ENCODE measurements around the gene CYP8B1.

Gene CYP8B1

GRCh38 chr3:42853739-42854302, 21.9 kb downstream of the CYP8B1 start:
- no peak for DNase-seq (ENCODE audit: low read depth in 1 of 2, low spot score in 1 of 2)

GRCh38 chr3:42853056-42853455, 22.6 kb downstream of the CYP8B1 start:
- no peak for DNase-seq (ENCODE audit: low read depth in 1 of 2, low spot score in 1 of 2)

- DNase-seq (ENCODE audit: low read depth in 1 of 2, low spot score in 1 of 2), result no peak
These were observed 23.2 kb downstream of the CYP8B1 start for GRCh38 chr3:42852441-42852840.

GRCh38 chr3:42851228-42851834, 24.3 kb downstream of the CYP8B1 start:
- no peak for DNase-seq (ENCODE audit: low read depth in 1 of 2, low spot score in 1 of 2)

GRCh38 chr3:42850263-42850662, 25.4 kb downstream of the CYP8B1 start:
- DNase-seq (ENCODE audit: low read depth in 1 of 2, low spot score in 1 of 2), result no peak

GRCh38 chr3:42849017-42849416, 26.7 kb downstream of the CYP8B1 start:
- DNase-seq (ENCODE audit: low read depth in 1 of 2, low spot score in 1 of 2), result no peak

GRCh38 chr3:42847731-42848130, 27.9 kb downstream of the CYP8B1 start:
- no peak for DNase-seq (ENCODE audit: low read depth in 1 of 2, low spot score in 1 of 2)

GRCh38 chr3:42846685-42847522, 28.8 kb downstream of the CYP8B1 start:
- DNase-seq (ENCODE audit: low read depth in 1 of 2, low spot score in 1 of 2), result no peak

- DNase-seq (ENCODE audit: low read depth in 1 of 2, low spot score in 1 of 2), result no peak
These were observed 30.9 kb downstream of the CYP8B1 start for GRCh38 chr3:42844815-42845214.

GRCh38 chr3:42844412-42844713, 31.3 kb downstream of the CYP8B1 start:
- DNase-seq (ENCODE audit: low read depth in 1 of 2, low spot score in 1 of 2), result no peak

- no peak for DNase-seq (ENCODE audit: low read depth in 1 of 2, low spot score in 1 of 2)
These were observed 31.8 kb downstream of the CYP8B1 start for GRCh38 chr3:42843713-42844411.

GRCh38 chr3:42841332-42841731, 34.3 kb downstream of the CYP8B1 start:
- no peak for DNase-seq (ENCODE audit: low read depth in 1 of 2, low spot score in 1 of 2)

GRCh38 chr3:42839616-42840015, 36.1 kb downstream of the CYP8B1 start:
- DNase-seq (ENCODE audit: low read depth in 1 of 2, low spot score in 1 of 2), result no peak

- no peak for DNase-seq (ENCODE audit: low read depth in 1 of 2, low spot score in 1 of 2)
These were observed 37.1 kb downstream of the CYP8B1 start for GRCh38 chr3:42838571-42838970.

- no peak for DNase-seq (ENCODE audit: low read depth in 1 of 2, low spot score in 1 of 2)
These were observed 39.2 kb downstream of the CYP8B1 start for GRCh38 chr3:42836150-42837123.

- peak; percentile 40 to 47 for DNase-seq (ENCODE audit: low read depth in 1 of 2, low spot score in 1 of 2)
These were observed 44.4 kb downstream of the CYP8B1 start for GRCh38 chr3:42831321-42831713.

GRCh38 chr3:42830437-42831320, 45.0 kb downstream of the CYP8B1 start:
- DNase-seq (ENCODE audit: low read depth in 1 of 2, low spot score in 1 of 2), result no peak

- no peak for DNase-seq (ENCODE audit: low read depth in 1 of 2, low spot score in 1 of 2)
These were observed 45.8 kb downstream of the CYP8B1 start for GRCh38 chr3:42829628-42830436.

GRCh38 chr3:42829083-42829627, 46.5 kb downstream of the CYP8B1 start:
- DNase-seq (ENCODE audit: low read depth in 1 of 2, low spot score in 1 of 2), result no peak
